HuH-7 (cell line): Measurements from ENCODE around the gene LGMN.

Source experiments
- DNase-seq: peaks from one replicate; pipeline ENCODE4 v3.0.0; 2011; ENCODE audit warnings: low spot score

Gene LGMN

GRCh38 chr14:92675976-92676375 lies 72.5 kb downstream of the LGMN start:
- DNase-seq: no peak

GRCh38 chr14:92675421-92675820 lies 73.0 kb downstream of the LGMN start:
- no peak for DNase-seq

- no peak for DNase-seq
These were observed 74.8 kb downstream of the LGMN start for GRCh38 chr14:92673601-92674150.

GRCh38 chr14:92670643-92671366 lies 77.6 kb downstream of the LGMN start:
- no peak for DNase-seq

- no peak for DNase-seq
These were observed 78.3 kb downstream of the LGMN start for GRCh38 chr14:92670160-92670559.

- DNase-seq: no peak
These were observed 80.0 kb downstream of the LGMN start for GRCh38 chr14:92668276-92668973.

GRCh38 chr14:92666251-92666650 lies 82.2 kb downstream of the LGMN start:
- no peak for DNase-seq

GRCh38 chr14:92665661-92666110 lies 82.7 kb downstream of the LGMN start:
- no peak for DNase-seq

GRCh38 chr14:92663049-92663448 lies 85.4 kb downstream of the LGMN start:
- DNase-seq: no peak

- no peak for DNase-seq
These were observed 87.9 kb downstream of the LGMN start for GRCh38 chr14:92660571-92660970.

GRCh38 chr14:92659765-92660561 lies 88.5 kb downstream of the LGMN start:
- DNase-seq: no peak

- DNase-seq: no peak
These were observed 89.7 kb downstream of the LGMN start for GRCh38 chr14:92658684-92659083.

- DNase-seq: no peak
These were observed 90.3 kb downstream of the LGMN start for GRCh38 chr14:92658160-92658559.

- DNase-seq: no peak
These were observed 90.8 kb downstream of the LGMN start for GRCh38 chr14:92657457-92658142.

- no peak for DNase-seq
These were observed 91.9 kb downstream of the LGMN start for GRCh38 chr14:92656306-92657081.

GRCh38 chr14:92655419-92656201 lies 92.8 kb downstream of the LGMN start:
- DNase-seq: no peak

- no peak for DNase-seq
These were observed 94.1 kb downstream of the LGMN start for GRCh38 chr14:92654239-92654901.
